ENCODE results near the gene HOXA11.

DNA sequence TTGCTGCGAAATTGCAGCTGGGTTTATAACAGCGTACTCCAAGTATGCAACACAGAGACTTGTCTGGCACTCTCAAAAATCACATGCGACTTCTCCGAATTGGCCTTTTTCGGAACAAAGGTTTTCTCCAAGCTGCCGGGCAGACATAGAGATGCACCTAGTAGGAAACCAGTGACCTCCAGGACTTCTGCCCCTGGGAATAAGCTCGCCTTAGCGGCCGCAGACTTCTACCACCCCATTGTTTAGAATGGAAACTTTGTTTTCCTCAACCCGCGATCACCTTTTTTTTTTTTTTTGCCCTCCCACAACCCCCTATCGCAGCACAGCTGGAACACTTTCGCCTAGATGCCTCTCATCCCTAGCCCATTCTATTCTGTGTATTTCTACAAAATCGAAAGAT is 6.0 kb downstream of the HOXA11 start:
- TF ChIP-seq, protein P1, sequence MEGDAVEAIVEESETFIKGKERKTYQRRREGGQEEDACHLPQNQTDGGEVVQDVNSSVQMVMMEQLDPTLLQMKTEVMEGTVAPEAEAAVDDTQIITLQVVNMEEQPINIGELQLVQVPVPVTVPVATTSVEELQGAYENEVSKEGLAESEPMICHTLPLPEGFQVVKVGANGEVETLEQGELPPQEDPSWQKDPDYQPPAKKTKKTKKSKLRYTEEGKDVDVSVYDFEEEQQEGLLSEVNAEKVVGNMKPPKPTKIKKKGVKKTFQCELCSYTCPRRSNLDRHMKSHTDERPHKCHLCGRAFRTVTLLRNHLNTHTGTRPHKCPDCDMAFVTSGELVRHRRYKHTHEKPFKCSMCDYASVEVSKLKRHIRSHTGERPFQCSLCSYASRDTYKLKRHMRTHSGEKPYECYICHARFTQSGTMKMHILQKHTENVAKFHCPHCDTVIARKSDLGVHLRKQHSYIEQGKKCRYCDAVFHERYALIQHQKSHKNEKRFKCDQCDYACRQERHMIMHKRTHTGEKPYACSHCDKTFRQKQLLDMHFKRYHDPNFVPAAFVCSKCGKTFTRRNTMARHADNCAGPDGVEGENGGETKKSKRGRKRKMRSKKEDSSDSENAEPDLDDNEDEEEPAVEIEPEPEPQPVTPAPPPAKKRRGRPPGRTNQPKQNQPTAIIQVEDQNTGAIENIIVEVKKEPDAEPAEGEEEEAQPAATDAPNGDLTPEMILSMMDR (IDR thresholded peaks at IDR 0.05): no peak
- no peak for TF ChIP-seq POLR2AphosphoS5 (IDR thresholded peaks at IDR 0.05; ENCODE audit: insufficient read depth in 1 of 2, low read depth in 1 of 2)
- TF ChIP-seq POLR2A (IDR thresholded peaks at IDR 0.05): no peak

Data from vagina (tissue), 2 donors.